ENCODE data around the gene KBTBD3.

GRCh38 chr11:106098893-106099553, 21.9 kb upstream of the KBTBD3 start:
- no peak for TF ChIP-seq CTCF (IDR thresholded peaks at IDR 0.05)
- TF ChIP-seq POLR2A (IDR thresholded peaks at IDR 0.05), result no peak
- TF ChIP-seq EP300 (IDR thresholded peaks at IDR 0.05), result no peak

Measured in ovary (tissue), 3 donors.